AG04450 (cell line): ENCODE measurements around the gene UNKL. TPM values are rescaled to one million over a fixed set of nuclear protein-coding genes. Genes with fewer than 3 reads are reported as not detected.

Experiments used
- CTCF ChIA-PET: fragments of 300-600, 350-600 bp; formaldehyde crosslinking; extraction: SDS; loops from one replicate; lab custom pipeline; 2022; ENCODE audit warnings: antibody characterized with exemption, inconsistent platforms; lab: Charles Lee
- POLR2A ChIA-PET: fragments of 350-600 bp; formaldehyde crosslinking; extraction: SDS; loops from one replicate; lab custom pipeline; 2021; ENCODE audit warnings: antibody characterized with exemption, inconsistent platforms; lab: Yijun Ruan, JAX
- DNase-seq: peaks from one replicate; pipeline ENCODE4 v3.0.0-alpha.2; 2011; ENCODE audit warnings: low read depth, low spot score
- H3K27ac ChIP-seq: one replicate; pipeline ENCODE4 v1.5.1; 2012; ENCODE audit warnings: low read depth, low read length, control low read depth
- H3K27me3 ChIP-seq: one replicate; pipeline ENCODE4 v1.6.0; 2012; ENCODE audit warnings: low read length; ENCODE audit not compliant: control insufficient read depth, insufficient read depth
- H3K4me3 ChIP-seq: 2 replicates; pipeline ENCODE4 v1.5.1; 2011; ENCODE audit warnings: mild to moderate bottlenecking, low read depth, low read length, control low read depth
- H3K9me3 ChIP-seq: 2 replicates; pipeline ENCODE4 v1.5.1; 2012; ENCODE audit warnings: low read length; ENCODE audit not compliant: control insufficient read depth, insufficient read depth
- CTCF ChIP-seq: IDR thresholded peaks from 2 replicates; pipeline ENCODE4 v1.5.1; 2011; ENCODE audit warnings: low read depth, low read length, control low read depth, inconsistent platforms
- polyA plus RNA-seq: library from polyadenylated mRNA; depleted of rRNA; stranded (reverse); fragments of >200 nt; gene quantifications from 2 replicates; pipeline ENCODE4 v1.2.3, GENCODE V29; 2011

UNKL gene
- polyA plus RNA-seq, 1 experiment = 7.6 TPM

- POLR2A ChIA-PET = interaction anchor here (0.6 to 0.8 kb wide), 2 partner anchors 40 to 1643 kb away, joined by 3 read pairs; partner anchors contain the start of genes HCFC1R1 and UQCC4
- DNase-seq = no peak
- CTCF ChIA-PET = interaction anchor here (2.3 kb wide), 1 partner anchor 17 kb away, joined by 10 read pairs; no protein-coding TSS in a partner anchor
- no peak overlapping the region for H3K4me3 ChIP-seq
- H3K9me3 ChIP-seq = no peaks in the 10 kb centered on the region; the same call in 1 of the 2 replicates
- no peaks in the 10 kb centered on the region for H3K27me3 ChIP-seq
- no peak for TF ChIP-seq CTCF
- no peak overlapping the region for H3K27ac ChIP-seq
Observed at GRCh38 chr16:1380195-1380594, 34.3 kb downstream of the UNKL start.

GRCh38 chr16:1379304-1380076, 35.0 kb downstream of the UNKL start:
- CTCF ChIA-PET = interaction anchor here (1.9 to 2.3 kb wide), 2 partner anchors 15 to 17 kb away, joined by 10 read pairs; no protein-coding TSS in a partner anchor

GRCh38 chr16:1378804-1379303, 35.6 kb downstream of the UNKL start:
- peak overlapping the region; percentile 57 for H3K4me3 ChIP-seq
- DNase-seq = peak; percentile 13
- POLR2A ChIA-PET = interaction anchor here (1.3 kb wide), 1 partner anchor 15 kb away, joined by 4 read pairs; no protein-coding TSS in a partner anchor
- peak overlapping the region; percentile 47 for H3K27ac ChIP-seq
- TF ChIP-seq CTCF = no peak
- H3K9me3 ChIP-seq = no peaks in the 10 kb centered on the region; the same call in 1 of the 2 replicates
- CTCF ChIA-PET = interaction anchor here (0.5 to 1.9 kb wide), 2 partner anchors 14 to 66 kb away, joined by 5 to 10 read pairs; no protein-coding TSS in a partner anchor
- no peaks in the 10 kb centered on the region for H3K27me3 ChIP-seq

More at GRCh38 chr16:1379304-1380076, 35.0 kb downstream of the UNKL start:
- Histone ChIP-seq H3K9me3 (no peaks in the 10 kb centered on the region; the same call in 1 of the 2 replicates), H3K27ac (peak overlapping the region; percentile 47), H3K4me3 (peak overlapping the region; percentile 57), H3K27me3 (no peaks in the 10 kb centered on the region)
- POLR2A ChIA-PET = interaction anchor here (0.6 to 0.8 kb wide), 2 partner anchors 41 to 1644 kb away, joined by 3 read pairs; partner anchors contain the start of genes HCFC1R1 and UQCC4
- no peak for DNase-seq
- no peak for TF ChIP-seq CTCF

GRCh38 chr16:1378087-1378803, 36.3 kb downstream of the UNKL start:
- ChIA-PET CTCF (interaction anchor here (0.5 to 1.9 kb wide), 2 partner anchors 13 to 65 kb away, joined by 5 to 10 read pairs; no protein-coding TSS in a partner anchor), POLR2A (interaction anchor here (1.3 kb wide), 1 partner anchor 14 kb away, joined by 4 read pairs; no protein-coding TSS in a partner anchor)
- H3K27ac ChIP-seq = no peak overlapping the region
- H3K27me3 ChIP-seq = no peaks in the 10 kb centered on the region
- H3K4me3 ChIP-seq = peak overlapping the region; percentile 57
- no peak for TF ChIP-seq CTCF
- no peaks in the 10 kb centered on the region; the same call in 1 of the 2 replicates for H3K9me3 ChIP-seq
- DNase-seq = no peak
